ENCODE measurements around the gene PCCB. TPM values are rescaled to one million over a fixed set of nuclear protein-coding genes. Genes with fewer than 3 reads are reported as not detected.

PCCB gene
- total and polyA plus RNA-seq, 2 of the 8 experiments (the other 6 are each of a cell fraction or from before 2014, with no cell fraction given), result 56.7 to 84.4 TPM

- 93% methylated on average over 5 of the region's 5 CpGs; no CpG with 5 or more reads in 1 of the 2 experiments for WGBS, 2 experiments (ENCODE audit: extremely low coverage in 1 of 2, insufficient coverage in 1 of 2, insufficient read length in 1 of 2, insufficient replicate concordance in 2 of 2, low coverage in 1 of 2, low lambda C conversion rate in 2 of 2, missing lambda C conversion rate in 1 of 2)
- H3K4ac ChIP-seq (replicated peaks; ENCODE audit: insufficient read length, low read depth, low read length), result no peak overlapping the region
- CTCF ChIA-PET (ENCODE audit: partially characterized antibody), result interaction anchor here (2.7 kb wide), 1 partner anchor 23 kb away, joined by 8 read pairs; no protein-coding TSS in a partner anchor
- no peaks in the 10 kb centered on the region for H4K20me1 ChIP-seq (replicated peaks in 1 of 2; ENCODE audit: control insufficient read depth in 1 of 2, insufficient read depth in 2 of 2, low read length in 2 of 2)
- no peak for FAIRE-seq
- no peaks in the 10 kb centered on the region for H3K79me2 ChIP-seq (ENCODE audit: control insufficient read depth in 1 of 2, insufficient read depth in 2 of 2, low read length in 2 of 2)
- H4K91ac ChIP-seq (replicated peaks; ENCODE audit: insufficient read length, low read length), result no peak overlapping the region
- H2AK5ac ChIP-seq (ENCODE audit: low read depth, low read length), result no peak overlapping the region
- no peak overlapping the region for H2BK12ac ChIP-seq (ENCODE audit: low read depth, low read length)
- no peak for DNase-seq (ENCODE audit: low read depth in 1 of 2, low spot score in 2 of 2)
- no peak overlapping the region for H2AFZ ChIP-seq (ENCODE audit: low read length)
- no peaks in the 10 kb centered on the region for H3K27me3 ChIP-seq (replicated peaks in 1 of 4; ENCODE audit: control insufficient read depth in 3 of 4, extremely low read depth in 1 of 4, insufficient read depth in 3 of 4, low read length in 3 of 4)
- H3K4me2 ChIP-seq (ENCODE audit: insufficient read depth in 1 of 2, low read depth in 2 of 2, low read length in 2 of 2), result no peak overlapping the region
- H2BK120ac ChIP-seq (replicated peaks; ENCODE audit: low read depth, low read length), result no peak overlapping the region
- H3K23me2 ChIP-seq (ENCODE audit: low read depth, low read length), result no peaks in the 10 kb centered on the region
- H3K18ac ChIP-seq (ENCODE audit: extremely low read depth, low read length), result no peak overlapping the region
- no peaks in the 10 kb centered on the region for H3K4me1 ChIP-seq (replicated peaks in 1 of 4; ENCODE audit: control insufficient read depth in 3 of 4, insufficient read depth in 4 of 4, low read length in 3 of 4)
- H3K9me3 ChIP-seq (ENCODE audit: insufficient read depth in 2 of 2, low read depth in 1 of 2, low read length in 1 of 2), result no peaks in the 10 kb centered on the region
- H4K8ac ChIP-seq (ENCODE audit: extremely low read depth, insufficient read depth, low read length), result no peak overlapping the region
- POLR2A ChIA-PET (ENCODE audit: partially characterized antibody), result no interaction called here
- H3K14ac ChIP-seq (ENCODE audit: insufficient read length), result no peak overlapping the region
- no peak overlapping the region for H3K23ac ChIP-seq (ENCODE audit: insufficient read length)
- no peaks in the 10 kb centered on the region for H3K79me1 ChIP-seq (ENCODE audit: low read depth, low read length)
- H3K36me3 ChIP-seq (ENCODE audit: control insufficient read depth in 2 of 4, insufficient read depth in 4 of 4, low read length in 3 of 4), result peaks cover 0 to 27% (median 8%) of the 10 kb centered on the region in 4 experiments; a peak in 3 of 8 replicates
- H3K9ac ChIP-seq (replicated peaks in 1 of 4; ENCODE audit: extremely low read depth in 1 of 4, low read depth in 3 of 4, low read length in 3 of 4), result no peak overlapping the region
- no peak overlapping the region for H2BK5ac ChIP-seq (ENCODE audit: low read depth, low read length)
- H3K4me3 ChIP-seq (ENCODE audit: extremely low read depth in 1 of 4, insufficient read depth in 2 of 4, low read depth in 3 of 4, low read length in 4 of 4), result no peak overlapping the region
- no peak overlapping the region for H3K56ac ChIP-seq (replicated peaks; ENCODE audit: insufficient read length, low read depth, low read length)
- no peak overlapping the region for H4K5ac ChIP-seq (ENCODE audit: insufficient read length, low read depth, low read length)
- no peak overlapping the region for H2BK15ac ChIP-seq (ENCODE audit: low read length)
- no peak overlapping the region for H2BK20ac ChIP-seq (ENCODE audit: low read length)
- no peak overlapping the region for H3K27ac ChIP-seq (ENCODE audit: low read depth, low read length)
- TF ChIP-seq HDAC6 (IDR thresholded peaks at IDR 0.05; ENCODE audit: low read depth, low read length) (no peak), BCL11A (IDR thresholded peaks at IDR 0.05; ENCODE audit: low read depth in 2 of 2, low read length in 2 of 2) (no peak), JUN (IDR thresholded peaks at IDR 0.05; ENCODE audit: low read depth, low read length) (no peak), SRF (IDR thresholded peaks at IDR 0.05; ENCODE audit: low read depth, low read length) (no peak)
These were observed 79.5 kb downstream of the PCCB start for GRCh38 chr3:136329593-136329992.
